Gastroesophageal sphincter (tissue), 3 donors: ENCODE measurements around the gene CNTROB.

ENCODE experiments used
- CTCF ChIP-seq, 4 experiments: fragments of 200-600 bp in 2 of 4; fragments of 450-650 bp in 2 of 4; sonication (generic) in 1 of 4; IDR thresholded peaks; one replicate each; pipeline ENCODE4 v1.5.1; 2017 to 2019; ENCODE audit warnings: antibody characterized with exemption in 4 of 4, mild to moderate bottlenecking in 2 of 4, moderate library complexity in 2 of 4
- POLR2A ChIP-seq, 2 donors: fragments of 450-650 bp; IDR thresholded peaks; one replicate each; pipeline ENCODE4 v1.6.1; 2017; ENCODE audit warnings: antibody characterized with exemption in 2 of 2, mild to moderate bottlenecking in 2 of 2, moderate library complexity in 1 of 2

- TF ChIP-seq CTCF (IDR thresholded peaks at IDR 0.05) (no peak), POLR2A (IDR thresholded peaks at IDR 0.05) (no peak)
Measured at GRCh38 chr17:7894226-7894625, 37.8 kb upstream of the CNTROB start.
